Hepatocyte (in vitro differentiated cells): Measurements from ENCODE around the gene NADK. TPM values are rescaled to one million over a fixed set of nuclear protein-coding genes. Genes with fewer than 3 reads are reported as not detected.

ENCODE experiments used
- DNase-seq: peaks from one replicate; pipeline ENCODE4 v3.0.0-alpha.2; 2016; ENCODE audit warnings: low spot score
- H2AFZ ChIP-seq: fragments of 200-600 bp; sonication (generic); 2 replicates; pipeline ENCODE4 v1.6.0; 2016; ENCODE audit warnings: antibody characterized with exemption, mild to moderate bottlenecking
- H3K27ac ChIP-seq: fragments of 200-600 bp; sonication (generic); 2 replicates; pipeline ENCODE4 v1.5.1; 2016; ENCODE audit warnings: mild to moderate bottlenecking
- H3K27me3 ChIP-seq: fragments of 200-600 bp; sonication (generic); 2 replicates; pipeline ENCODE4 v1.6.1; 2016
- H3K36me3 ChIP-seq: fragments of 200-600 bp; sonication (generic); replicated peaks from 2 replicates; pipeline ENCODE4 v1.5.1; 2016; ENCODE audit warnings: low read depth; ENCODE audit not compliant: insufficient read depth
- H3K4me1 ChIP-seq: fragments of 200-600 bp; sonication (generic); 2 replicates; pipeline ENCODE4 v1.5.1; 2016; ENCODE audit warnings: mild to moderate bottlenecking, moderate library complexity; ENCODE audit not compliant: insufficient read depth
- H3K4me2 ChIP-seq: fragments of 200-600 bp; sonication (generic); 2 replicates; pipeline ENCODE4 v1.6.0; 2016
- H3K4me3 ChIP-seq: fragments of 200-600 bp; sonication (generic); 2 replicates; pipeline ENCODE4 v1.5.1; 2016; ENCODE audit warnings: mild to moderate bottlenecking
- H3K79me2 ChIP-seq: fragments of 200-600 bp; sonication (generic); 2 replicates; pipeline ENCODE4 v1.6.0; 2017; ENCODE audit warnings: mild to moderate bottlenecking
- H3K9me2 ChIP-seq: fragments of 200-600 bp; sonication (generic); replicated peaks from 2 replicates; pipeline ENCODE4 v1.6.0; 2017; ENCODE audit warnings: mild to moderate bottlenecking; ENCODE audit not compliant: insufficient read depth
- H3K9me3 ChIP-seq: fragments of 200-600 bp; sonication (generic); 2 replicates; pipeline ENCODE4 v1.5.1; 2016; ENCODE audit warnings: low read depth, mild to moderate bottlenecking
- H4K20me1 ChIP-seq: fragments of 200-600 bp; sonication (generic); 2 replicates; pipeline ENCODE4 v1.6.0; 2016; ENCODE audit warnings: mild to moderate bottlenecking; ENCODE audit not compliant: insufficient read depth, poor library complexity, severe bottlenecking
- CTCF ChIP-seq: fragments of 200-600 bp; sonication (generic); IDR thresholded peaks from 2 replicates; pipeline ENCODE4 v1.5.1; 2016; ENCODE audit warnings: antibody characterized with exemption, mild to moderate bottlenecking; ENCODE audit not compliant: poor library complexity
- EZH2 ChIP-seq: fragments of 200-600 bp; sonication (generic); IDR thresholded peaks from 2 replicates; pipeline ENCODE4 v1.6.1; 2016; ENCODE audit warnings: antibody characterized with exemption, mild to moderate bottlenecking, borderline replicate concordance
- EZH2phosphoT487 ChIP-seq: fragments of 200-600 bp; sonication (generic); IDR thresholded peaks from one replicate; pipeline ENCODE4 v1.6.1; 2018; ENCODE audit warnings: antibody characterized with exemption, mild to moderate bottlenecking, low read depth, moderate library complexity; ENCODE audit not compliant: unreplicated experiment, severe bottlenecking
- WGBS: methylation state at CpG from one replicate; pipeline ENCODE4 v1.1.6; 2016; ENCODE audit warnings: low lambda C conversion rate; ENCODE audit errors: missing lambda C conversion rate; 5-methylcytosine and 5-hydroxymethylcytosine counted together
- polyA plus RNA-seq: library from polyadenylated mRNA; unstranded; fragments of >200 nt; fragmentation: Nextera tagmentation; extraction: Ambion mirVana; gene quantifications from 2 replicates; pipeline ENCODE4 v1.2.1, GENCODE V29; 2016
- total RNA-seq: library from RNA; depleted of rRNA; stranded (reverse); fragments of >200 nt; gene quantifications from 2 replicates; pipeline ENCODE4 v1.2.3, GENCODE V29; 2014

Gene NADK
- total and polyA plus RNA-seq, 2 experiments from 2014 or later = 46.9 to 68.2 TPM

GRCh38 chr1:1757422-1758058 lies 20.7 kb downstream of the NADK start:
- Histone ChIP-seq H3K9me2 (no peaks in the 10 kb centered on the region), H3K27ac (no peak overlapping the region), H4K20me1 (no peaks in the 10 kb centered on the region), H2AFZ (no peak overlapping the region), H3K4me1 (no peaks in the 10 kb centered on the region), H3K36me3 (no peaks in the 10 kb centered on the region), H3K9me3 (no peaks in the 10 kb centered on the region), H3K27me3 (no peaks in the 10 kb centered on the region), H3K4me3 (no peak overlapping the region), H3K4me2 (no peak overlapping the region), H3K79me2 (peaks cover 11% of the 10 kb centered on the region)
- WGBS = 95% methylated on average over 25 of the region's 25 CpGs
- TF ChIP-seq EZH2 (no peak), CTCF (no peak), EZH2phosphoT487 (no peak)
- no peak for DNase-seq

GRCh38 chr1:1756661-1757421 lies 21.4 kb downstream of the NADK start:
- Histone ChIP-seq H3K9me2 (no peaks in the 10 kb centered on the region), H2AFZ (no peak overlapping the region), H3K79me2 (peaks cover 11% of the 10 kb centered on the region), H3K4me3 (no peak overlapping the region), H3K4me2 (no peak overlapping the region), H3K27ac (no peak overlapping the region), H3K9me3 (no peaks in the 10 kb centered on the region), H3K4me1 (no peaks in the 10 kb centered on the region), H4K20me1 (no peaks in the 10 kb centered on the region), H3K27me3 (no peaks in the 10 kb centered on the region), H3K36me3 (no peaks in the 10 kb centered on the region)
- WGBS = 96% methylated on average over 32 of the region's 33 CpGs
- TF ChIP-seq CTCF (no peak), EZH2 (no peak), EZH2phosphoT487 (no peak)
- DNase-seq = no peak

DNA sequence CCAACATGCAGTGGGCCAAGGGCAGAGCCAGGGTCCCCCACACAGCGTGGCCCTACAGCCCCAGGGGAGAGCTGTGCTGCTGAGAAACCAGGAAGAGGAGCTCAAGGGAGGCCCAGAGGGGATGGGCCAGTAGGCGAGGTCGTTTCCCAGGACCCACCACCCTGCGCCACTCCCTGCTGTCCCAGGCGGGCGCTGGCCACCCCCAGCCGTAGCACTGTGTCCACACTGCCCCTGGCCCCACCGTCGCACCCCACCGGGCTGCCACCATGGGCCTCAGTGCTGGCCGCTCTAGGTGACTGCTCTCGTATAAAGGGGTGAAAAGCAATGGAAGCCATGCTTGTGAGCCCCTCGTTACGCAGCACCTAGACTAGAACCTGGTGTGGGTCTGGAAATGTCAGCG lies 22.4 kb downstream of the NADK start:
- Histone ChIP-seq H3K9me3 (no peaks in the 10 kb centered on the region), H3K9me2 (no peaks in the 10 kb centered on the region), H3K4me1 (no peaks in the 10 kb centered on the region), H3K4me3 (no peak overlapping the region), H3K4me2 (no peak overlapping the region), H3K79me2 (peaks cover 11% of the 10 kb centered on the region), H3K27ac (no peak overlapping the region), H2AFZ (no peak overlapping the region), H3K27me3 (no peaks in the 10 kb centered on the region), H4K20me1 (no peaks in the 10 kb centered on the region), H3K36me3 (no peaks in the 10 kb centered on the region)
- over 99% methylated on average over 13 of the region's 15 CpGs for WGBS
- DNase-seq = no peak
- TF ChIP-seq CTCF = no peak
- TF ChIP-seq EZH2phosphoT487 = no peak
- no peak for TF ChIP-seq EZH2
